HG03354 (cell line): ENCODE data around the gene PDIA6.
"Not testable (repeated sequence)": the region's sequence is repeated elsewhere in the genome, so short reads cannot be mapped to it uniquely, and the experiment has no call there.

Experiments
- ATAC-seq: cut with Tn5 transposase; IDR thresholded peaks from one replicate; pipeline ENCODE4 v1.9.1; 2021; ENCODE audit warnings: mild to moderate bottlenecking; ENCODE audit not compliant: unreplicated experiment, poor library complexity, severe bottlenecking

The PDIA6 gene

GRCh38 chr2:10786240-10786982, 26.2 kb downstream of the PDIA6 start:
- no peak for ATAC-seq

DNA sequence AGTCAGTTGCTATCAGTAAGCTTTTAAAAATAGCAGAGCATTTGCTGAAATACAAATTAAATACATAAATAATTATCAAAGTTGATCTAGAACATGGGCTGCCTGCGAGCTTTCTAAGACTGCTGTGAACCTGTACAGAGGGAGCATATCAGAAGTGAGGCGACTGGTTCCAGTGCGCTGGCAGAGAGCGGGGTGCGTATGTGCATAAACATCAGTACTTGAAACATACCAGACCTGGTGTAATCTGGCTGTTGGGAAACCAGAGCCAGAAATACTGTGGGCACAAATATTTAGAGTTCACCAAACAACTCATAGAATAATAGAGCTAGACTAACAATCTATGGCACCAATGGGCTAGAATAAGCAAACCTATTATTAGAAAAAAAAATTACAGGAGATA, 27.3 kb downstream of the PDIA6 start:
- no peak for ATAC-seq

GRCh38 chr2:10784719-10785118, 27.9 kb downstream of the PDIA6 start:
- ATAC-seq, result no peak

- ATAC-seq, result no peak
These were observed 29.2 kb downstream of the PDIA6 start for GRCh38 chr2:10783421-10783820.

- no peak for ATAC-seq
These were observed 30.8 kb downstream of the PDIA6 start for GRCh38 chr2:10781746-10782145.

- ATAC-seq, result not testable (repeated sequence)
These were observed 31.8 kb downstream of the PDIA6 start for GRCh38 chr2:10780821-10781220.

DNA sequence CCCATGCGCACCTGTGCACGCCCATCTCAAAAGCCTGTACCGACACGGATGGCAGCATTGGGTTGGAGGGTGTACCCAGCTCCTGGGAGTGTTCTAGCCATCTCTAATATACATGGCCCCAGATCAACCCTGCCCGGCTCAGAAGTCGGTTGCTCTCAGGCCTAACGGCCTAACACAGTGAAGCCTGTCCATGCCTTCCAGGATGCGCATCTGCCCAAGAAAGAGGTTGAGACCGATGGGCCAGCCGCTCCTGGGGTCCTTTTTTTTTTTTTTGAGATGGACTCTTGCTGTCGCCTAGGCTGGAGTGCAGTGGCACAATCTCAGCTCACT, 32.1 kb downstream of the PDIA6 start:
- no peak for ATAC-seq

GRCh38 chr2:10779776-10780490, 32.7 kb downstream of the PDIA6 start:
- no peak for ATAC-seq

- no peak for ATAC-seq
These were observed 33.9 kb downstream of the PDIA6 start for GRCh38 chr2:10778724-10779115.

GRCh38 chr2:10777842-10778723, 34.5 kb downstream of the PDIA6 start:
- ATAC-seq, result no peak

- ATAC-seq, result no peak
These were observed 35.3 kb downstream of the PDIA6 start for GRCh38 chr2:10777111-10777841.

DNA sequence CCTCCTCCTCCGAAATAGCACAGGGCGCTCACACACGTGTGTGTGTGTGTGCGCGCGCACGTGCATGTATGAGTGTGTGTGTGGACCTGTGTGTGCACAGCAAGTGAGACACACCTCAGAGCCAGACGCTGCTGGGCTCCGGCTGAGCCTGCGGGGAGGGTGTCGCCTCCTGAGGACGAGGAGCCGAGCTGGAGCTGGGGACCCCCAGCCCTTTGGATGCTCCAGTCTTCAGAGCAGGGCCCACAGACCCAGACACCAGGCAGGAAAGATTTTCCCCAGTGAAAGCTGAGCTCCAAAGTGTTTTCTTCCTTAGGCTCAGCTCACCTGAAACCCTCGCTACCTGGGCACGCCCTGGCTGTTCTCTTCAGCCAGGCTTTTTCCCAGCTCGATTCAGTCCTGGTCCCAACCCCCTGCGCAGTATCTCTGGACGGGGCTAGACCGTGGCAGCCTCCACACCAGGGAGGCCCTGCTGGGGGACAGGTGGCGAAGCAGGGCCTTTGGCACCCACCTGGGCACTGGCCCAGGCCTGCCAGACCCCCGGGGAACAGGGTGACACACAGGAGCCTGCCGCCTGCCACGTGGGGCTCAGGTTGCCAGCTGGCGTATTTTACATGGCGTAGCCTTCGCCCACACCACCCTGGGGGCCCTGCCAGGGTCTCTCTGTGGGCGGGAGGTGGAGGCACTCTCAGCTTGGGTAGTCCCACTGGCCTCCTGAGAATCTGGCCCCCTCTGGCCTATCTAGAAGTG, 36.2 kb downstream of the PDIA6 start:
- ATAC-seq, result no peak

GRCh38 chr2:10775831-10776230, 36.8 kb downstream of the PDIA6 start:
- ATAC-seq, result no peak

DNA sequence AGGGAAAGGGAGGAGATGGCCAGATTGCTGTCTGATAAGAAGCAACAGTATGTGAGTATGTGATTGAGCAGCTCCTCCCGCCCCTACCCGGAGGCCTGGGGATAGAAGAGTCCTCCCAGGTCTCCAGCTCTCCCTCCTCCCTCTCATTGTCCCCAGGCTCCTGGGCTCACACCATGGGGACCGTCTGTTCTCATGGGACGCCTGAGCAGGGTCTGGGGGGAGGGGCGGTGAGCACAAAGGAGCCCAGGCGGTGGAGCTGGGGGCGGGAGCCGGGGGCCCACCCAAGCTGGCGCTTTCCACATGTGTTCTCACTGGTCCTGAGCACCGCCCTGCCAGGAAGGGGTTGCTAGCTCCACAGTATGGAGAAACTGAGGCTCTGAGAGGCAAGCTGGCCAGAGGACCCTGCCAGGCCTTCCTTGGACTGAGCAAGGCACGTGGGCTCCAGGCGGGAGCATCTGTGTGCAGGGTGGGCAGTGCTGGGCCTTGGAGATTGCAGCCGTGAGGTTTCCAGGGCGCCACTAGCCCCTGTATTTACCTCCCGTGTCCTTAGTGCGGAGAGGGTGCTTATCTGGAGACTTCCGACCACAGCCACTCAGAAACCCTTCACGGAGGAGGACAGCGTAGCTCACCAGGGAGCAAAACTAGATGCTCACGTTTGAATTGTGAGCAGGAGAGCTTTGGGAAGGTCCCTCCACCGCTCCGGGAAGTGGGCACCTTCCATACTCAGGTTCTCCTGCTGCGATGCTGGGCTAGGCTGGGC, 37.4 kb downstream of the PDIA6 start:
- no peak for ATAC-seq

- ATAC-seq, result no peak
These were observed 38.2 kb downstream of the PDIA6 start for GRCh38 chr2:10774394-10774793.

GRCh38 chr2:10773821-10774341, 38.7 kb downstream of the PDIA6 start:
- no peak for ATAC-seq

- no peak for ATAC-seq
These were observed 39.7 kb downstream of the PDIA6 start for GRCh38 chr2:10772868-10773215.

- no peak for ATAC-seq
These were observed 40.3 kb downstream of the PDIA6 start for GRCh38 chr2:10772201-10772867.
